GM04504 (cell line): ENCODE data around the gene CBX4.
A peak's percentile ranks its signal among the peaks of the same experiment; 100 is the strongest.
"Not testable (repeated sequence)": the region's sequence is repeated elsewhere in the genome, so short reads cannot be mapped to it uniquely, and the experiment has no call there.

Experiments used
- DNase-seq: peaks from one replicate; pipeline ENCODE4 v3.0.0-alpha.2; 2012; ENCODE audit warnings: low read depth

The CBX4 gene

DNA sequence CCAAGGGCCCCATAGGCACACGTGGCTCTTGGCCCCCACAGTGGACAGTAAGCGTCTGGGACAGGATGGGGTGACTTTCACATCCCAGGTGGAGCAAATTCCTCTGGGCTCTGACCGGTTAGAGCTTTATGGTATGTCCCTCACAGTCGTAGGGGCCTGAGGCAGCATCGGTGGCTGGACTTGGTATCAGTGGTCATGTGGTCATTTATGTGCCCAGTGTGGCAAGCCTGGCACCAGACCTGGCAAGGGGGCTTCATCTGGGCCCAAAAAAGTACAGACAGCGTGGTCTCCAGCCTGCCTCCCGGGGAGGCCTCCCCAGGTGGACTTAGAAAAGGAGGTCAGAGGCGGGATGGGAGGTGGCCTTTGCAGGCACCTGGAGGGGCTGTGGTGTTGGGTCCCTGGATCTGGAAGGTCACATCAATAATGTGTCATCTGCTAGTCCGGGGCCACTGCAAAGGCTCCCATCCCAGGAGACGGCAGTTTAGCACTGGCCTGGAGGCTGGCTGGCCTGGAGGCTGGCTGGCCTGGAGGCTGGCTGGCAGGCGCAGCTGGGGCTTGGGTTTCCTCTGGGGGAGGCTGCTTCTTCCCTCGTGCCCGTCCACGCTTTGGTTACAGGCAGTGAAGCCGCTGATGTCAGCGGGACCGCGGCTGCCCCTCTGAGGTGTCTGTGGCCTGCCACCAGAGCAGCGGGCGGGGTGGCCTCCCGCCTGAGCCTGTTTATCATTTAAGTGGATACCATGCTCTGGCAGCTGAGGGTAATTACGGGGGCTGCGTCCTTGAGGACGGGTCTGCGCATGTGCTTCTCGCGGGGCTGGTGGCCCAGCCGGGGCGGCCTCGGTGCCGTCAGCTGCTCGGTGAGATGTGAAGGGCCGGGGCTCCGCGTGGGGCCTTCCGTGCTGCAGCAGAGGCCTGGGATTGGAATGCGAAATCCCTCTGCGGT lies 20.7 kb upstream of the CBX4 start:
- no peak for DNase-seq

DNA sequence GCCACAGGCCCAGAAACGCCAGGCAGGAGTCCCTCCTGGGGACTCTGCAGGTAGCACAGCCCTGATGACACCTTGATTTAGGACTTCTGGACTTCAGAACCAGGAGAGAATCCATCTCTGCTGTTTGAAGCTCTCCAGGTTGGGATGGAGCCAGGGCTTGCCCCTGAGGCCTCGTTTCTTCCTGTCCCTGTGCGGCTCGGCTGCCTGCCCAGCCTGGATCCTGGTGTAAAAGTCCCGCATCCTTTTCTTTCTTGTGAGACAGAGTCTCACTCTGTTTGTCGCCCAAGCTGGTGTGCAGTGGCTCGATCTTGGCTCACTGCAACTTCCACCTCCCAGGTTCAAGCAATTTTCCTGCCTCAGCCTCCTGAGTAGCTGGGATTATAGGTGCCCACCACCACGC lies 17.9 kb upstream of the CBX4 start:
- no peak for DNase-seq

DNA sequence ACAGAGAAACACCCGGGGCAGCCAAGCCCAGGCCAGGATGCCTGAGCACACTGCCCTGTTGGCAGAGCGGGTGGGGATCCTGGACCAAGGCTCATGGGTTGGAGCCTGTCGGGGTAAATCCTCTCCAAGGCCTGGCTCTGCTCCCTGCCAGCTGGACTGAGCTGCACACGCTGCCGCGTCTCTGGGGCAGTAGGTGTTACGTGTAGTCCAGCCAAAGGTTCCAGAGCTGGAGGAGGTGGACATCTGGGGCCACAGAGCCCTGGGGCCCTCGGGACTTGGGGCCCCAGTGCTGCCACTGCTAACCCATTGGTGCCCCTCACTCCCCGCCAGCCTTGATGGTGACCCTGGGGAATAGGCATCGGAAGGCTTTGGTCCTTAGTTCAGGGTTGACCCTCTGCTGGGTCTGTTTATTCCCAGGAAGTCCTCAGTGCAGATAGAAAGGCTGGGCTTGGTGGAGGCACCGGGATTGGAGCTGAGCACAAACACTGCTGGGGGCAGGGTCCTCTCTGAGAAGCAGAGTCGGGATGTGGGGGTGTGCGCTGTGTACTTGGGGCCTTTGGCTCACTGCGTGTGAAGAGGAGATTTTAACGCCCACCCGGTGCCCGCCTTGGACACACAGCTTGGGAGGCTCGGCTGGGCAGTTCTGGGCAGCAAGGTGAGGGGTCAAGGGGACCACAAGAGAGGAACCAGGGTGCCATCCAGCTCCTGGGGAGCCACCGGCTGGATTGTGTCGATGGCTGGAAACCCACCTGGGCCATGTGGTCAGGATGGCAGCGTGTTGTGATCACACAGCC lies 16.3 kb upstream of the CBX4 start:
- no peak for DNase-seq

DNA sequence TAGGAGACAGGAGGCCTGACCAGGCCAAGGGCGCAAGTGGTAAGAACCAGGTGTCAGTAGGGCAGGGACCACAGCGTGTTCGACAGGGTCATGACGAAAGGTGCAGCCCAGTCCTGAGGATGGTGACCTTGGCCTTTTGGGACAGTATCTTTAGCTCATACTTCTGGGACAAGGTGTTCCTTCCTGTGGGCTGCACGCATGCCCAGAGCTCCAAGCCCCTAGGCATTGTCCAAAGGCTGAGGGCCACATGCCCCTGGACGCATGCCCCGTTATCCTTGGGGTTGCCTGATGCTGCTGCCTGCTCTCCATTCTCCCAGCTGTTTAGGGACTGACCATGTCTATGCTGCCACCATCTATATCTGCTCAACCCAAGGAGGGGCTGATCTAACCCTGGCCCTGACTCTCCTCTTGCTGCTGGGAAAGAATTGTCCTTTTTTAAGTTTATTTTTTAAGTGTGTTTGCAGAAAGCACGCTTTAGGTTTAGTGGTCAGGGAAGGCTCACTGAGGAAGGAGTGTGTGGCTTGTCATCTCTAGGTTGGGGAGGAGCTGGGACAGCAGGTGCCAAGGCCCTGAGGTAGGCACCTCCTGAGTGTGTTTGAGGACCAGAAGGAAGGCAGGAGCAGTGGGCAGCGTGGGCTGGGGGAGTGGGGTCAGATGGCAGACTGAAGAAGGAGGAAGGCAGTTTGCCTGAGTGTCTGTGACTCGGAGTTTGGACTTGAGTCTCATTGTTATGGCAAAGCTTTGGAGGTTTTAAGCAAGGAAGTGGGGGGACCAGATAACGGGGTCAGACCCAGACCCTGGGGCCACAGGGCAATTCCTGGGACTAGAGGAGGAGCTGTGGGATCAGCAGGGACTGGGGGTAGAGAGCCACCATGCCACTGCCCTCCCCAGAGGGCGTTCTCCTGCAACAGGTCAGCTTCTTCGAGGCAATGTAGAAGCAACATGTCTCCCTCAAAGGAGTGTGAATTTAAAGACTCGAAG lies 15.1 kb upstream of the CBX4 start:
- no peak for DNase-seq

DNA sequence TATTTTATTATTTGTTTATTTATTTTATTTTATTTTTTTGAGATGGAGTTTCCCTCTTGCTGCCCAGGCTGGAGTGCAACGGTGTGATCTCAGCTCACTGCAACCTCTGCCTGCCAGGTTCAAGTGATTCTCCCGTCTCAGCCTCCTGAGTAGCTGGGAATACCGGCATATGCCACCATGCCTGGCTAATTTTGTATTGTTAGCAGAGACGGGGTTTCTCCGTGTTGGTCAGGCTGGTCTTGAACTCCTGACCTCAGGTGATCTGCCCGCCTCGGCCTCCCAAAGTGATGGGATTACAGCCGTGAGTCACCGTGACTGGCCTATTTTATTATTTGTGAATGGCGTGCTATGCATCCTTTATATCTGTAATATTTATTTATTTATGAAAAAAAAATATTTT lies 13.9 kb upstream of the CBX4 start:
- DNase-seq: not testable (repeated sequence)

DNA sequence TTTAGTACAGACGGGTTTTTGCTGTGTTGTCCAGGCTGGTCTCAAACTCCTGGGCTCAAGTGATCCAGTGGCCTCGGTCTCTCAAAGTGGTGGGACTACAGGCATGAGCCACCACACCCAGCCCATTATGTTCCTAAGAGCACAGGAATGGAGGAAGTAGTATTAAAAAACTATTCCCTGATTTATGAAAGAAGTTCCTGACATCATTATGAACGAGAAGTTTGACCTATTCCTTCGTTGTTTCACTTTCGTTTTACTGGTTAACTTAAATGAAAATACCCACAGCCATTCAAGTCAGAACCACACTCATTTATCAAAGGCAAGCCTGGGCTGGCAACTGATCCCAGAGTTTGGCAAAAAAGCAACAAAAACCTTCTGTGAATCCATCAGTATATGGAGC lies 13.5 kb upstream of the CBX4 start:
- DNase-seq: no peak

DNA sequence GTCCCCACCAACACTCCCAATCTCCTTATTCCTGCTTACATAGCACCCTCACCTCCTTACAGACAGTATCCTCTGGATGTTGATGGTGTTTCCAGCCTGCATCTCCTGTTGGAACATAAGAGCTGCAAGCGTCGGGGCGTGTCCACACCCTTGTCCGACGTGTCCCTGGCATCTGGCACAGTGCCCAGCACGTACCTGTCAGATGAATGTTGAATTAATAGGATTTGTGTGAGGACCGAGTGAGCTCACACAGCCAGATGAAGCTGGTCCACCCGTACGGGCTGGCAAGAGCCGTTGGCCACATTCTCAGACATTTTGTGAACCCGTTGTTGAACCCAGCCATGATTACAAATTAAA lies 12.2 kb upstream of the CBX4 start:
- no peak for DNase-seq

DNA sequence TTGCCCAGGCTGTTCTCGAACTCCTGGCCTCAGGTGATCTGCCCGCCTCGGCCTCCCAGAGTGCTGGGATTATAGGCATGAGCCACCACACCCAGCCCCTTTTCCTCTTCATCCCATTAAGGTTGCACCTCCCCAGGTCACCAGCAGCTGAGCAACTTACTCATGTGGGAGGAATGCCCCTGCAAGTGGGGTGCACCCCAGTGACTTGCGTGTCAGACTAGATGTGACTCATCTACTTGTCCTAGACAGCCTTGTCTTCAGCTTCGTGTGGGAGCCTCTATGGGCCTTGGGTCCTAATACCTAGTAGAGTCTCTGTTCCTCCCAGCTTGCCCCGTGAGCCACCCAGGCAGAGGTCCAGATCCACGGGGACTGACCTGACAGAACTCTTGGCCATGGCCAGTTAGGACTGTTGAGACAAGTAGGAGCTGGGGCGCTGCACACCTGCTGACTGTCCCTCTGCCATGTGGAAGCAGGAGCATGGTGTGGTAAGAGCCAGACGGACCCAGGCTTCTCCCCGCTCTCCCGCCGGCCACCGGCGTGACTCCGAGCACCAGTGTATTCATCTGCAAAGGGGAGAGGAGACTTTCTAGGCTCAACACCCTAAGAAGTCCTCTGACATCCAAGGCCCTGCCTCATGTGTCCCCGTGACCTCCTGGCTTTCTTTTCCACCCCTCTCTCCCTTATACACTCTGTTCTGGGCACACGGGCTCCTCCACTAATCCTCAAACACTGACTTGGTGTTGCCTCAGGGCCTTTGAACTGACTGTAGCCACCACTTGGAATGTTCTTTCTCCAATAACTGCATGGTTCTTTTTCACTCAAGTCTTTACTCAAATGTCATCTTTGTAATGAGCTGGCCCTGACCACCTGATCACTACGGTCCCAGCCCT lies 11.6 kb upstream of the CBX4 start:
- peak; percentile 44 for DNase-seq

DNA sequence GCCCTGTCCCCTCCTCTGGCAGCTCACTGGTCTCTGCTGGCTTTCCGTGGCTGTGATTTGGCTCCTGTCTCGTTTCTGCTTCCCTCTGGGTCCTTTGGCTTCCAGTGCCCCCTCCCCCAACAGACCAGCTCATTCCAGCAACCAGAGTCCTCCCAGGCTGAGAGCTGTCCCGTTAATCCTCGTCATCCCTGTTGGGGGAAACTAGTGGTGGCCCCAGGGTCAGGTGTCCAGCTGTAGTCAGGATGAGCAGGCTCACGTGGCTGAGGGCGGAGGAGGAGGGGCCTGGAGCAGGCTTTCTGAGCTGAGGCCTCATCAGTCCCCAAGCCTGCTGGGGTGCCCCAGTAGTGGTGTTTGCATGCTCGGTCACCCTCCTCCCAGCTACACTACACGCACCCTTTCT lies 10.7 kb upstream of the CBX4 start:
- no peak for DNase-seq

DNA sequence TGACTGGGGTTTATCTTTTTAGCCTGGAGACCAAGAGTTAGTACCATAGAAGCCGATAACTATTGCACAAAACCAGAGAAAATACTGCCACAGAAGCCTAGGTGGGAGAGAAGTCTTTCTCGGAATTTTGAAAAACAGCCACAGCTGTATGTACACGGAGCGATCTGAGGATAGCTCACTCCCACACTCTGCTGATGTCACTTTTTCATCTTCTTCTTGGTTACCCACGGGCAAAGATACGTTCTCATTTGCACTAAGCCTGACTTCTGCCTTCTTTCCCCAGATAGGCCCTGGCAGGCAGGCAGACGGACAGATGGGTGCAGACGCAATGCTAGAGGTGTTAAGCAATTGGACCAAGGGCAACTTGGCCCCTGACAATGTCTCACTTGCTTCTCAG lies 9.1 kb upstream of the CBX4 start:
- no peak for DNase-seq

DNA sequence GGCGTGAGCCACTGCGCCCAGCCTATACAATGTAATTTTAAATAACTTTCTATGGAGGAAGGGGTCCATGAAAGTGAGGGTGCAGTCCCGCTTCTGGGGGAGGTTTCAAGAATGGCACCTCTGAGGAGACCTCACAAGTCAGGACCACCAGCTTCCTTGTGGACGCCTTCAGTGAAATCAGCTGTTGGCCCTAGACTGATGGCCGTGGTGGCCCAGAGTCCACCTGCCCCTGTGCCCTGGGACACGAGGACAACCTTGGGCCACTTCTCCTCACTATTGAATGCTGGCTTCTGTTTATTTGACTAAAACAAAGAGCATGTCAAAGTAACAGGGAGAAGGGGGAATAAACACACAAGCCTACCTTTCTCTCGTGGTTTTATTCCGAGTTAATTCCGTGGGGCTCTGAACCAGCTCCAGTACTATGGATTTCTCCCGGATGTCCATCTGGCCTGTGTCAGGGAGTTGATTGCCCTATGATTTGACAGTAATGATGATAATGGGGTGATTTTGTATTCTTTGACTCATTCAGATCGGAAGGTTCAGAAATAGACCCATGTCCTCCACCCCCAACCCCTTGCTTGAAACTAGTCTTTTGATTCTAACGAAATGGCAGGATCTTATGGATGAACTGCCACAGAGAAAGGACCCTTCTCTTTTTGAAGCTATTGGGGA lies 8.6 kb upstream of the CBX4 start:
- no peak for DNase-seq

DNA sequence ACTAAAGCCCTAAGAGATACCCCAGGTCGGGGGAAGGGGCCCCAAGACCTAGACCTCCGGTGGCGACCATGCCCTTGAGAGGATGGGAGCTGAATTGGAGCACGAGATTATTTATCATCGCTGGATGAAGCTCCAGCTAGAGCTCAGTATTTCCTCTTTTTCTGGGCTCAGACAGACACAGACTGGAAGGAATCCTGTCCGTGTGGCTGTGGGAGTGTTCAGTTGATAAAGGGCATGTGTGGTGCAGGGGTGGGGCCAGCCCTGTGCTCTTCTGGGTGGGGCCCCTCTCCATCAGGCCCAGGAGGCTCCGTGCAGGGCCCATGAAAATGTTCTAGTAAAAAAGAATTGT lies 6.3 kb upstream of the CBX4 start:
- DNase-seq: no peak

DNA sequence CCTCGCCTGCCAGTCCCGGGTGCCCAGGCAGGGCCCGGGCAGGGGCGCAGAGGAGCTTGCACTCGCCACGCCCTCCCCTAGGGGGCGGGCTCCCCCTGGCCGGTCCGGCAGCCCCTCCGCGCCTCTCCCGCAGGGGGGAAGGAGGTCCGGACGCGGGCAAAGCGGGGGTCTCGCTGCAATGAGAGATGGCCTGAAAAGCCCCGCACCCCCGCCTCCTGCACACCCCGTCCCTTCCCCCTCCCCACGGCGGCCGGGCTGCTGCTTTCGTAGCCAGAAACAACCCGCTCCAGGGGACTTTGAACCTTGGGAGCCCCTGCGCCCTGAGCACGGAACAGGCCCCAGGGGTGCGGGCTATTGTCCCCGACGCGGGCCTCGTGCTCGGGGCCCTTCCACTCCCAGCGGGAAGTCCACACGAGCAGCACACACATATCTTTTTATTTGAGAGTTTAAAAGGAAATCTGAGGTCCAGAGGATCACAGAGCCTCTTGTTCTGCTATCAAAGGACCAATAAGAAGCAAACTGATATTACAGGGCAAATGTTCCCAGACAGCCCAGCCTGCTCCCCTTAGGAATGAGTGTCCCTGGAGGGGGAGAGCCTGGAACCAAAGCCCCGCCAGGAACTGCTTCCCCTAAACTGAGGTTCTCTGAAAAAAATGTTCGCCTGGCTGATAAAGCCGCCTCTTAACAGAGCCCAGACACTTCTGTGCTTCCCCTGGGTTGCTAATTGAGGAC lies 5.8 kb upstream of the CBX4 start:
- no peak for DNase-seq

DNA sequence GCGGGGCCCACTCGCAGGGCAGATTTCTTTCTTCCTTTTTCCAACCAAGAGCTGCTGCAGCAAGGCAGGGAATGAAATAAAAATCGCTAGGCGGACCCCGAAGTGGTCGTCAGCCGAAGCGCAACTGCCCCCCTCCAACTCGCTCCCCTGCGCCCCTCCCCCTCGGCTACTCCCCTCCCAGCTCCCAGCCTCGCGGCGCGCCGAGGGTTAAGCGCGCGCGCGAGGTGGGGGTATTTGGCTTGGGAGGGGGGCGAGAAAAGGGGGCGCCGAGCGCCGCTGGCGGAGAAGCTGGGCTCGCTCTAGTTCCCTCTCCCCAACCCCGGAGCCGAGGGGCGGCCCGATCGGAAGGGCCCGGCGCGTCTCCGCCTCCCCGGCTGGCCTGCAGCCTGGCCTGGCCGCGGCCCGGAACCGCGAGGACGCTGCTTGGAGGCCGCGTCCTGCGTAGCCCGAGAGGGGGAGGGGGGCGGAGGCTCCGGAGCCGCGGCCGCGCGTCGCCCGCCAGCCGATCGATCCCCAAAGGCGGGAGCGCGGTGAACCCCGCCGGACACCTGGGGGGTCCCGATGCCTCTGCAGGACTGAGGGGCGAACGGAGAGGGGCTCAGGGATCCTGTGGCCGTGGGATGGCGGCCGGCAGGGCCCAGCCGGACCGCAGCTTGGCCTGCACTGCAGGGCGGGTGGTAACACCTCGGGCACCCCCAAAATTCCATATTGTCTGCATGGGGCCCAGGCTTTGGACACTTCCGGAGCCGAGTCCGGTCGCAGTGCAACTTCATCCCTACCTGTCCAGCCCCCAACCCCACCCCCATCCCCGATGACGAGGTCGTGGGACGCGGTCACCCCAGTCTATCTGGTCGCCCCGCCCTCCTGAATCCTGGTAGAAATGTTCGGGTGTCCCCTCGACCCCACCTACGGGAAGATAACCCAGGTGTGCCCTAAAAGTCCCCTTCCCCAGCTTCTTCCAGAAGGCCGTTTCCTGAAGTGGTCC lies 4.9 kb upstream of the CBX4 start:
- DNase-seq: peak; percentile 43

DNA sequence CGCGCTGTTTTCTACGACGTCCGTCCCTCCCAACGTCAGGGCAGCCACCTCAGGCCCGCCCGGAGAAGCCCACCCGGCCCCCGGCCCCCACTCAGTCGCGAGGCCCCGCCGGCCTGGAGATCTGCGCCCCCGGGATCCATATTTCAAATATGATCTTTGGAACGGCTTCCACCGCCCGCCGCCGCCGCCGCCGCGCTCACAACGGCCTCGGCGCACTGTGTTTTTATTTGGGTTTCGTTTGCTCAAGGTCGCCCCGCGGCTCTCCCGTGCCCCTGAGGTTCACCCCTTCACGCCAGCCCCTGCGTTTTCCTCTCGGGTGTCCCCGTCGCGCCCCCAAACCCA lies 4.2 kb upstream of the CBX4 start:
- no peak for DNase-seq

DNA sequence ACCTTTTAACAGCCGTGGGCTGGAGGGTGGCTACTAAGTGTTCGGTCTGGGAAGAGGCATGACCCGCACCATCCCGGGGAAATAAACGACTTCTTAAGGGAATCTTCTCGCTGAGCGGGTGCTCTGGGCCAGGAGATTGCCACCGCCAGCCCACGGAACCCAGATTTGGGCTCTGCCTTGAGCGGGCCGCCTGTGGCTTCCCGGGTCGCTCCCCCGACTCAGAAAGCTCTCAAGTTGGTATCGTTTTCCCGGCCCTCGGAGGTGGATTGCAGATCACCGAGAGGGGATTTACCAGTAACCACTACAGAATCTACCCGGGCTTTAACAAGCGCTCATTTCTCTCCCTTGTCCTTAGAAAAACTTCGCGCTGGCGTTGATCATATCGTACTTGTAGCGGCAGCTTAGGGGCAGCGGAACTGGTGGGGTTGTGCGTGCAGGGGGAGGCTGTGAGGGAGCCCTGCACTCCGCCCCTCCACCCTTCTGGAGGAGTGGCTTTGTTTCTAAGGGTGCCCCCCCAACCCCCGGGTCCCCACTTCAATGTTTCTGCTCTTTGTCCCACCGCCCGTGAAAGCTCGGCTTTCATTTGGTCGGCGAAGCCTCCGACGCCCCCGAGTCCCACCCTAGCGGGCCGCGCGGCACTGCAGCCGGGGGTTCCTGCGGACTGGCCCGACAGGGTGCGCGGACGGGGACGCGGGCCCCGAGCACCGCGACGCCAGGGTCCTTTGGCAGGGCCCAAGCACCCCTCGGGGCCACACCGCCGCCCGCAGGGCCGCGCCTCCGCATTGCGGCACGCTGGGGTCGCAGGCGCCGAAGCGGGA lies 3.6 kb upstream of the CBX4 start:
- no peak for DNase-seq

DNA sequence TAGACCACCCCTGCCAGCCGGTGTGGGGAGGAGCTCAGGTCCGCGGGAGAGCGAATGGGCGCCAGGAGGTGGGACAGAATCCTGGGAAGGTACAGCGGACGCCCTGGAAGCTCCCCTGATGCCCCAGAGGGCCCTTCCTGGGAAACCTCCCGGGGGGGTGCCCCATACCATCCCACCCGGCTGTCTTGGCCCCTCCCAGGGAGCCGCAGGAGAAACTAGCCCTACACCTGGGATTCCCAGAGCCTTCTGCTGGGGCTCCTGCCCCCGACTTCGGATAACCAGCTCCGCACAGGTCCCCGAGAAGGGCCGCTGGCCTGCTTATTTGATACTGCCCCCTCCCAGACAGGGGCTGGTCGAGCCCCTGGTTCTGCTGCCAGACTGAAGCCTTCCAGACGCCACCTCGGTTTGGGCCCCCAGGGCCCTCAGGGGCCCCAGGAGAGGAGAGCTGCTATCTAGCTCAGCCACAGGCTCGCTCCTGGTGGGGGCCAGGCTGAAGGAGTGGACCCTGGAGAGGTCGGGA lies 3.0 kb upstream of the CBX4 start:
- DNase-seq: no peak
